ENCODE results near the gene DARS1.

GRCh38 chr2:136012315-136012714 is 26.9 kb upstream of the DARS1 start:
- no peak for TF ChIP-seq CTCF (IDR thresholded peaks at IDR 0.05; ENCODE audit: low read depth, low read length, poor library complexity, severe bottlenecking)
- no peak for TF ChIP-seq EZH2phosphoT487 (IDR thresholded peaks at IDR 0.05; ENCODE audit: borderline replicate concordance, low read length)

All from DOHH2 (cell line).